HG02610 (cell line): Measurements from ENCODE around the gene CENPX.

ENCODE experiments used
- ATAC-seq: cut with Tn5 transposase; IDR thresholded peaks from one replicate; pipeline ENCODE4 v1.9.1; 2021; ENCODE audit warnings: mild to moderate bottlenecking, moderate library complexity; ENCODE audit not compliant: unreplicated experiment

Gene CENPX

DNA sequence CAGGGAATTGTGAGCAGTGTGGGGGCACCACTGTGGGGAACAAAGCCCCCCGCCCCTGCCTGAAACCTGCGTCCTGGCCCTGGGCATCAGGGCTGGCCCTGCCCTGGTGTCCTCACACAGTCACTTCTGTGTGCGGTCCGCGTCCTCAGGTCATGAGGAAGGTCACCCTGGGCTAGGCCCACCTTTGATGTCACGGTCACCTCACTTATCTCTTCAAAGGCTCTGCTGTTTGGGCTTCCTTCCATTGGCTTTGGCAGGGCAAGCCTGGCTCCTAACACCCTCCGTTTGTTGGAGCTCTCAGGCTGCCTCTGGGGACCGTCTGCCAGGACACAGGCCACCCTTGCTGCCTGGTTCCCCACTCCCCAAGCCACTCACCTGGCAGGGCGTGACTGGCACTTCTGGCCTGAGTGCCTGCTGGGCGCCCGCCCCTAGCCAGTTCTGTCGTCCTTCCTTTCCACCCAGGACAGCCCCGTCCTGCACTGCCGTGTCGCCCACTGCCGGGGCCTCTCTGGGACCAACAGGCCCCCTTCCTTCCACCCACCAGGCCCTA is 8.8 kb downstream of the CENPX start:
- no peak for ATAC-seq

GRCh38 chr17:82013341-82013740 is 9.3 kb downstream of the CENPX start:
- ATAC-seq, result no peak

GRCh38 chr17:82012640-82013295 is 9.9 kb downstream of the CENPX start:
- no peak for ATAC-seq

GRCh38 chr17:82012261-82012639 is 10.4 kb downstream of the CENPX start:
- no peak for ATAC-seq

- ATAC-seq, result no peak
Measured at GRCh38 chr17:82011617-82012187, 11.0 kb downstream of the CENPX start.

- no peak for ATAC-seq
Measured at GRCh38 chr17:82010575-82011525, 11.8 kb downstream of the CENPX start.

- ATAC-seq, result no peak
Measured at GRCh38 chr17:82009413-82009812, 13.3 kb downstream of the CENPX start.

- no peak for ATAC-seq
Measured at GRCh38 chr17:82008941-82009405, 13.7 kb downstream of the CENPX start.

DNA sequence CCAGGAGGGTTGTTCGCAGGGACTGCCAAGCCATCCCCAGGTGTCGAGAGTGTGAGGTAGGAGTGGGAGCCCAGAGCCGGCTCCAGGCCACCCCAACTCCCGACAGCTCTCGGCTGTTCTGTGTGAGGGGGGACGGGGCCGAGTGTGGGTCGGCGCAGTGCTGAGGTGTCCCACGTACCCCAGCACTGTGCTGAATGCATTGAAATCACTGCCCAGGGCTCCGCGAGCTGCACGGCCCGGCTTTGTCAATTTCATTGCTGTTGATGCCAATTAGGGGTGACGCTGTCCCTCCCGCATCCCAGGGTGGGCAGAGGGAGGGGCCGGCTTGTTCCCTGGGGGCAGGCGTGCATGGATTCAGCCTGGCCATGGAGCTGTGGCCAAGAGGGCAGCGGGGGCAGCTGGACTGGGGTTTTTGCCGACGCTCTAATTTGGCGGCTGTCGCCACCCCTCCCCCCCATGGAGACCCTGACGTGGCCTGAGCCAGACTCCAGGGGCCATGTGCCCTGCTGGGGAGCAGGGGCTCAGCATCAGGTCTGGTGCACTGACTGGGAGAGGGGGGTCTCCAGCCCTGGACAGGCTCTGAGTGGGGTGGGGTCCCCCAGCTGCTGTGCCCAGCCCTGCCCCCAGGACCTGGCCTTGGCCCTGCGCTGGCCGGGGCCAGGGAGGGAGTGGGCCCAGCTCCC is 14.3 kb downstream of the CENPX start:
- ATAC-seq, result no peak

GRCh38 chr17:82007495-82008257 is 15.0 kb downstream of the CENPX start:
- no peak for ATAC-seq

- ATAC-seq, result no peak
Measured at GRCh38 chr17:82007228-82007494, 15.5 kb downstream of the CENPX start.

DNA sequence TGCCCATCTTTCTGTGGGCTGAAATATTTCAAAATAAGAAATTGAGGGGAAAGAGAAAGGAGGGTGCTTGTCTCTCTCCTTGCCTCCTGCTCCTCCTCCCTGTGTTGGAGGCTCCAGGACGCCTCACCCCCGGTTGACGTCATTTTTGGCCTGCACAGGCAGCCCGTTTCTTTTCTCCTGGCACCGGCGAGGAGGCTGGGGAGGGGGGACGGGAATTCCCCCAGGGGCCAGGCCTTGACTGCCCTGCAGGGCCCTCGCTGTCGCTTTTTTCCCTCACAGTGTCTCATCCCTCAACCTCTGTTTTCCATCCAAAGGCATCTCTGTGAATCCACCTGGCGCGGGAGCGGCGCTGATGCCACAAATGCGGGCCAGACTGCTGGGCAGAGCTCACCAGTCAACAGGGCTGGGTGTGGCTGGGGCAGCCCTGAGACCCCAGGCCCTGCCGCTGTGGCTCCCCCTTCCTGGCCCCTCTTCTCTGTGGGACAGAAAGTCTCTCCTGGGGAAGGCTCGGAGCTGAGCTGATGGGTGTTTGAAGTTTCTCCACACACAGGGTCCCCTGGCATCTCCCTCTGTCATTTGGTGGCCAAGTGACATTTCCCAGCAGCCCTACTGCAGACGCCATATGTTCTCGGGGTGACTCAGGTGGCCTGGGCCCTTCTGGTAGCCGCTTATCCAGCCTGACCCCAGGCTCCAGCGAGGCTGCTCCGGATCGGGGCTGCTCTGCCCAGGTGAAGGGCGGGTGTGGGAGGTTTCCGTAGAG is 16.0 kb downstream of the CENPX start:
- ATAC-seq, result no peak

GRCh38 chr17:82005701-82006348 is 16.9 kb downstream of the CENPX start:
- ATAC-seq, result no peak

DNA sequence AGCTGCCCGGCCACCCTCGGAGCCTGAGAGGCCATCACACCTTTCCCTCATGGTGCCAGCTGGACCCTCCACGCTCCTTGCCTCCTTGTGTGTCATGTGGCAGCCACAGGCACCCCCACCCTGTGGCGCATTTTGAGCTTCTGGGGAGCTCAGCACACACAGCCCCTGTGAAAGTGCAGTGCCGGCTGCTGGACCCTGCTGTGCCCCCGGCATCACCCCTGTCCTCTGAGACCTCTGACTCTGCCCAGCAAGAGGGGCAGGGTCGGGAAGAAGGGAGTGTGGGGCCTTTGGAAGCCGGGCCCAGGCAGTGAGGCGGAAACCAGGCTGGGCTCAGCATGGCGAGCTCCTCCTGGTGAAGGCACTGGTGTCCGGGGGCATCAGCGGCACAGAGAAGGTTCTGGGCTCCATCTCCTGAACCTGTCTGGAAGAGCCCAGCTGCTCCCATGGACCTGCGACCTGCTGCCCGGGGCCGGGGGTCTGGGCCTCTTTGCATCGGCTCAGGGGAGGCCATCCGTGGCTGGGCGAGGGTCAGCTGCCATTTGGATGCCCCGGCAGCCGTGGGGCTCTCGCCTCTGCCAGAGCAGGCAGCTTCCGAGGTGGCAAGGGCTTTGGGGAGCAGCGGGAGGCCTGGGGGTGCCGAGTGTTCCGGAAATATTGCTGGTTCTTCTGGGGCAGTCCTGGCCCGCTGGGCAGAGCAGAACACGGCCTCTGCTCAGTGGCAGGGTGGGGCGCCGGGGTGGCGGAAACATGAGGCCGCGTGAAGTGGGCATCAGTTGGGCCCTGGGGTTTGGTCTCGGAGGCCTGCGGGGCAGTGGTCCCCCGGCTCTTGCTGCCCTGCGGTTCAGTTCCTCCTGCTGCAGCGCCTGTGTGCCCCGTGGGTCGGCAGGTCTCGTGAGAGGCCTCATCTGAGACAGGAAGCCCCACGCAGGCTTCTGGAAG is 17.9 kb downstream of the CENPX start:
- no peak for ATAC-seq

DNA sequence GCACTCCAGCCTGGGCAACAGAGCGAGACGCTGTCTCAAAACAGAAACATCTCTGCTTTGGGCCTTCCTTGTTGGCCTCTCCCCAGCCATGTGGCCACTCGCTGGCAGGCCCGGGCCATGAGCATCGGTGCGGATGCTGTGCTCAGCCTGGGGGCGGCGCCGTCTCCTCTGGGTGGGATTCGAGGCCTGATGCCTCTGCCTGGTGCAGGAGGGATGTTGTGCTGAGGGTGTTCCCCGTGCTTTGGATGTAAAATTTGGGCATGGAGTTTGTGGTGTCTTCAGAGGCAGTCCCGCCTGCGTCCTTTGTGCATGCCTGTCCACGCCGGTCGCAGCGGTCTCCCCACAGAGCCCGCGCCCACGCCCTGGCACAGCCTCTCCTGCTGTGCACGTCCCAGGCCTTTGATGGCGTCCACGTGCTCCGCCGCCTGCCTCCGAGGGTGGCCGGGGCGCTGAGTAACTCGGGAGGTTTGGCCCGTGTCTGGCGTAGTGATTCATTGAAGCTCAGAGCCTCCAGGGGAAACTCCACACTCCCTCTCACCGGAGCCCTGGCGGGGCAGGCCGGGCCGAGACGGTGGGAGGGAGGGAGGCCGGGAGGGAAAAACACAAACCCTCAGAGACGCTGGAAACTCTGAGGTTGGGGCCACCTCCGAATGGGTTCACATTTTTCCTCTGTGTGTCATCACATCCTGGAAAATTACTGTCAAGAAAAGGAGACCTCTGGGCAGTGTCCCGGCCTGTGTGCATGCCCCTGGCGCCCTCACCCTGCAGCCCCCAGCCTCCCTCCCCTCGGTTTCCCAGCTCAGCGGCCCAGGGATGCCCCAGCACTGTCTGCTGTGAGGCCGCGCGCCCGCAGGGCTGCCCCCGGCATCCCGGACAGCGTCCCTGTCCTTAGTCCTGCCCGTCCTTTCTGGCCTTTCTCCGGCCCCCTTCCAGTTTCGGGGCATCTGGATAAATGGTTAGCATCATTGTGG is 19.0 kb downstream of the CENPX start:
- ATAC-seq, result no peak

DNA sequence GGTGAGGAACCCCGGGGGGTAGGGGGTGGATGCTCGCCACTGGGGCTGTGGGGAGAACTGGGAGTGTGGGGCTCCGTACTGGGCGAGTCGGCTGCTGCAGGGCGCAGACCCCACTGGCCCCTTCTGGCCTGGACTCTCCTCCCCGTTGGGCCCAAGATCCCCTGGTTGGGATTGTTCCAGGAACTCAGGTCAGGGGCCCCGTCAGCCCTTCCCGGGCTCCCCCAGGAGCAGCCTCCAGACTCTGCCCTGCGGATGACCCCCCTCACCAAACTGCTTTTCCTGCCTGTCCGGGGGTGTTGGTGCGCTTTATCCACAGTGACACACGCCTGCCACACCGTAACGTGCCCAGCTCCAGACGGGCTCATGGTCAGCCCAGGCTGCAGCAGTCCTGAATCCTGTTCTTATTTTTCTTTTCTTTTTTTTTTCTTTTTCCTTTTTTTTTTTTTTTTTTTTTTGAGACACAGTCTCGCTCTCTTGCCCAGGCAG is 21.1 kb downstream of the CENPX start:
- no peak for ATAC-seq
